SK-N-SH treated with all-trans-retinoic acid at 6 μM for 48 hours (cell line): ENCODE data around the gene CRNN.

Experiments
- CSDC2 ChIP-seq: fragments of 250-450 bp; sonication (Bioruptor Pico); IDR thresholded peaks from 2 replicates; pipeline ENCODE4 v1.5.0; 2020; ENCODE audit warnings: mild to moderate bottlenecking, moderate library complexity
- ESRRG ChIP-seq: fragments of 250-450 bp; sonication (Bioruptor Pico); IDR thresholded peaks from 2 replicates; pipeline ENCODE4 v1.6.1; 2021; ENCODE audit warnings: mild to moderate bottlenecking
- ISL1 ChIP-seq: fragments of 250-450 bp; sonication (Bioruptor Pico); IDR thresholded peaks from 2 replicates; pipeline ENCODE4 v2.1.2; 2022; ENCODE audit warnings: mild to moderate bottlenecking, moderate library complexity
- PPARA ChIP-seq: fragments of 250-450 bp; sonication (Bioruptor Pico); IDR thresholded peaks from 2 replicates; pipeline ENCODE4 v1.5.0; 2020; ENCODE audit warnings: mild to moderate bottlenecking, borderline replicate concordance
- RARB ChIP-seq: fragments of 250-450 bp; sonication (Bioruptor Pico); IDR thresholded peaks from 2 replicates; pipeline ENCODE4 v1.8.0; 2021; ENCODE audit warnings: mild to moderate bottlenecking, moderate library complexity
- SNAI2 ChIP-seq: fragments of 250-450 bp; sonication (Bioruptor Pico); IDR thresholded peaks from 2 replicates; pipeline ENCODE4 v1.5.0; 2020; ENCODE audit warnings: mild to moderate bottlenecking, moderate library complexity
- TCF4 ChIP-seq: fragments of 250-450 bp; sonication (Bioruptor Pico); IDR thresholded peaks from 2 replicates; pipeline ENCODE4 v1.8.0; 2021; ENCODE audit warnings: mild to moderate bottlenecking, moderate library complexity, borderline replicate concordance
- ZFP3 ChIP-seq: fragments of 250-450 bp; sonication (Bioruptor Pico); IDR thresholded peaks from 2 replicates; pipeline ENCODE4 v1.5.0; 2020; ENCODE audit warnings: mild to moderate bottlenecking, moderate library complexity
- ZNF565 ChIP-seq: fragments of 450-650 bp; formaldehyde crosslinking; conservative IDR thresholded peaks from 2 replicates; pipeline ENCODE4 v1.5.0; 2020; ENCODE audit warnings: low read depth, mild to moderate bottlenecking, moderate library complexity
- ZNF70 ChIP-seq: fragments of 450-650 bp; formaldehyde crosslinking; IDR thresholded peaks from 2 replicates; pipeline ENCODE4 v1.5.0; 2020; ENCODE audit warnings: mild to moderate bottlenecking, moderate library complexity
- TF ChIP-seq, protein P1 (sequence below): fragments of 250-450 bp; sonication (Bioruptor Pico); IDR thresholded peaks from 2 replicates; pipeline ENCODE4 v1.5.1; 2020; ENCODE audit warnings: low read depth, mild to moderate bottlenecking, moderate library complexity
- TF ChIP-seq, protein P2 (sequence below): fragments of 250-450 bp; sonication (Bioruptor Pico); IDR thresholded peaks from 2 replicates; pipeline ENCODE4 v1.5.0; 2020; ENCODE audit warnings: mild to moderate bottlenecking, moderate library complexity
- TF ChIP-seq, protein P3 (sequence below): fragments of 250-450 bp; sonication (Bioruptor Pico); IDR thresholded peaks from 2 replicates; pipeline ENCODE4 v1.8.0; 2020; ENCODE audit warnings: mild to moderate bottlenecking, moderate library complexity, borderline replicate concordance
- TF ChIP-seq, protein P4 (sequence below): fragments of 250-450 bp; sonication (Bioruptor Pico); IDR thresholded peaks from 2 replicates; pipeline ENCODE4 v1.8.0; 2021; ENCODE audit warnings: low read depth, mild to moderate bottlenecking, moderate library complexity, borderline replicate concordance

DNA sequence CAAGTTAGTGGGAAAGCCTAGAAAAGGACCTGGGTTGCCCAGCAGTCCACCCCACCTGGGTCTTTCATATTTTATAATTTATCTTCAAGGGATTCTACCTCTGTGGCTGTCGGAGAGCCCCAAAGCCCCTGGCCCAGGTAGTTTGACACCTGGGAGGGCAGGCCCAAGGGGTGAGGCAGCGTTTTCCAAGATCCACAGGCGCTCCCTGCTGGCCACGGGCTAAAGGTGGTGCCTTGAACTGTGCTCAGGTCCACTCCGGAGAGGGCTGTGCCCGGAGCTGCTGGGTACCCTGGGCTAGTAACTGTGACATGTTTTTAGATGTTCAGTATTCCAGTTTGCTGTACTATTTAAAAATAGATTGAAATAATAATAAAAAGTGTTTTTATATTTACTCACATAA is 37.2 kb upstream of the CRNN start:
- TF ChIP-seq PPARA (CRISPR knock-in tag) (no peak), SNAI2 (no peak), ZNF70 (CRISPR knock-in tag) (no peak), ISL1 (CRISPR knock-in tag) (no peak), TCF4 (no peak), CSDC2 (CRISPR knock-in tag) (no peak), ZNF565 (no peak), ESRRG (CRISPR knock-in tag) (no peak), ZFP3 (CRISPR knock-in tag) (no peak), RARB (no peak)
- TF ChIP-seq, protein P1, sequence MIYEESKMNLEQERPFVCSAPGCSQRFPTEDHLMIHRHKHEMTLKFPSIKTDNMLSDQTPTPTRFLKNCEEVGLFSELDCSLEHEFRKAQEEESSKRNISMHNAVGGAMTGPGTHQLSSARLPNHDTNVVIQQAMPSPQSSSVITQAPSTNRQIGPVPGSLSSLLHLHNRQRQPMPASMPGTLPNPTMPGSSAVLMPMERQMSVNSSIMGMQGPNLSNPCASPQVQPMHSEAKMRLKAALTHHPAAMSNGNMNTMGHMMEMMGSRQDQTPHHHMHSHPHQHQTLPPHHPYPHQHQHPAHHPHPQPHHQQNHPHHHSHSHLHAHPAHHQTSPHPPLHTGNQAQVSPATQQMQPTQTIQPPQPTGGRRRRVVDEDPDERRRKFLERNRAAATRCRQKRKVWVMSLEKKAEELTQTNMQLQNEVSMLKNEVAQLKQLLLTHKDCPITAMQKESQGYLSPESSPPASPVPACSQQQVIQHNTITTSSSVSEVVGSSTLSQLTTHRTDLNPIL (CRISPR knock-in tag), result no peak
- TF ChIP-seq, protein P2, sequence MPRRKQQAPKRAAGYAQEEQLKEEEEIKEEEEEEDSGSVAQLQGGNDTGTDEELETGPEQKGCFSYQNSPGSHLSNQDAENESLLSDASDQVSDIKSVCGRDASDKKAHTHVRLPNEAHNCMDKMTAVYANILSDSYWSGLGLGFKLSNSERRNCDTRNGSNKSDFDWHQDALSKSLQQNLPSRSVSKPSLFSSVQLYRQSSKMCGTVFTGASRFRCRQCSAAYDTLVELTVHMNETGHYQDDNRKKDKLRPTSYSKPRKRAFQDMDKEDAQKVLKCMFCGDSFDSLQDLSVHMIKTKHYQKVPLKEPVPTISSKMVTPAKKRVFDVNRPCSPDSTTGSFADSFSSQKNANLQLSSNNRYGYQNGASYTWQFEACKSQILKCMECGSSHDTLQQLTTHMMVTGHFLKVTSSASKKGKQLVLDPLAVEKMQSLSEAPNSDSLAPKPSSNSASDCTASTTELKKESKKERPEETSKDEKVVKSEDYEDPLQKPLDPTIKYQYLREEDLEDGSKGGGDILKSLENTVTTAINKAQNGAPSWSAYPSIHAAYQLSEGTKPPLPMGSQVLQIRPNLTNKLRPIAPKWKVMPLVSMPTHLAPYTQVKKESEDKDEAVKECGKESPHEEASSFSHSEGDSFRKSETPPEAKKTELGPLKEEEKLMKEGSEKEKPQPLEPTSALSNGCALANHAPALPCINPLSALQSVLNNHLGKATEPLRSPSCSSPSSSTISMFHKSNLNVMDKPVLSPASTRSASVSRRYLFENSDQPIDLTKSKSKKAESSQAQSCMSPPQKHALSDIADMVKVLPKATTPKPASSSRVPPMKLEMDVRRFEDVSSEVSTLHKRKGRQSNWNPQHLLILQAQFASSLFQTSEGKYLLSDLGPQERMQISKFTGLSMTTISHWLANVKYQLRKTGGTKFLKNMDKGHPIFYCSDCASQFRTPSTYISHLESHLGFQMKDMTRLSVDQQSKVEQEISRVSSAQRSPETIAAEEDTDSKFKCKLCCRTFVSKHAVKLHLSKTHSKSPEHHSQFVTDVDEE, result no peak
- TF ChIP-seq, protein P3, sequence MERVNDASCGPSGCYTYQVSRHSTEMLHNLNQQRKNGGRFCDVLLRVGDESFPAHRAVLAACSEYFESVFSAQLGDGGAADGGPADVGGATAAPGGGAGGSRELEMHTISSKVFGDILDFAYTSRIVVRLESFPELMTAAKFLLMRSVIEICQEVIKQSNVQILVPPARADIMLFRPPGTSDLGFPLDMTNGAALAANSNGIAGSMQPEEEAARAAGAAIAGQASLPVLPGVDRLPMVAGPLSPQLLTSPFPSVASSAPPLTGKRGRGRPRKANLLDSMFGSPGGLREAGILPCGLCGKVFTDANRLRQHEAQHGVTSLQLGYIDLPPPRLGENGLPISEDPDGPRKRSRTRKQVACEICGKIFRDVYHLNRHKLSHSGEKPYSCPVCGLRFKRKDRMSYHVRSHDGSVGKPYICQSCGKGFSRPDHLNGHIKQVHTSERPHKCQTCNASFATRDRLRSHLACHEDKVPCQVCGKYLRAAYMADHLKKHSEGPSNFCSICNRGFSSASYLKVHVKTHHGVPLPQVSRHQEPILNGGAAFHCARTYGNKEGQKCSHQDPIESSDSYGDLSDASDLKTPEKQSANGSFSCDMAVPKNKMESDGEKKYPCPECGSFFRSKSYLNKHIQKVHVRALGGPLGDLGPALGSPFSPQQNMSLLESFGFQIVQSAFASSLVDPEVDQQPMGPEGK (CRISPR knock-in tag), result no peak
- TF ChIP-seq, protein P4, sequence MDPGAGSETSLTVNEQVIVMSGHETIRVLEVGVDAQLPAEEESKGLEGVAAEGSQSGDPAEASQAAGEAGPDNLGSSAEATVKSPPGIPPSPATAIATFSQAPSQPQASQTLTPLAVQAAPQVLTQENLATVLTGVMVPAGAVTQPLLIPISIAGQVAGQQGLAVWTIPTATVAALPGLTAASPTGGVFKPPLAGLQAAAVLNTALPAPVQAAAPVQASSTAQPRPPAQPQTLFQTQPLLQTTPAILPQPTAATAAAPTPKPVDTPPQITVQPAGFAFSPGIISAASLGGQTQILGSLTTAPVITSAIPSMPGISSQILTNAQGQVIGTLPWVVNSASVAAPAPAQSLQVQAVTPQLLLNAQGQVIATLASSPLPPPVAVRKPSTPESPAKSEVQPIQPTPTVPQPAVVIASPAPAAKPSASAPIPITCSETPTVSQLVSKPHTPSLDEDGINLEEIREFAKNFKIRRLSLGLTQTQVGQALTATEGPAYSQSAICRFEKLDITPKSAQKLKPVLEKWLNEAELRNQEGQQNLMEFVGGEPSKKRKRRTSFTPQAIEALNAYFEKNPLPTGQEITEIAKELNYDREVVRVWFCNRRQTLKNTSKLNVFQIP (CRISPR knock-in tag), result no peak
